ENCODE measurements around the gene SLC30A7.

SLC30A7 gene

DNA sequence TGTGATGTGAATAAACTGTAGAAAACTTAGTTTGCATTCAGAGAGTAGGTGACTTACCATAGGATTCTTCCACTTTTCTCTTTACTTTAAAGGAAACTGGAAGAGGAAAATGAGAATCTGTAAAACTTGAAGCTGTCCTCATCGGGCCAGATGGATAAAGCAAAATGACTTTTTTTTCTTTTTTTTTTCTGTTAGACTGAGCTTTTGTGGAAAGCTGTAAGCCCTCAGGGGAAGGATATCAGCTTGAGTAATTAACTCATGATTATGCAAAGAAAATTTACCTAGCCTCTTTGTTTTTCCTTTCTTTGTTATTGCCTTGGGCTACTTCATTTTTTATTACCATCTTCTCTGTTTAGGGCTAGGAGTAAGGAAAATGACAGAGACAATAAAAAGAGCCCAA lies 76.3 kb downstream of the SLC30A7 start:
- no peak for DNase-seq (ENCODE audit: low read depth)

- no peak for DNase-seq (ENCODE audit: low read depth)
Observed at GRCh38 chr1:100976936-100977335, 81.0 kb downstream of the SLC30A7 start.

DNA sequence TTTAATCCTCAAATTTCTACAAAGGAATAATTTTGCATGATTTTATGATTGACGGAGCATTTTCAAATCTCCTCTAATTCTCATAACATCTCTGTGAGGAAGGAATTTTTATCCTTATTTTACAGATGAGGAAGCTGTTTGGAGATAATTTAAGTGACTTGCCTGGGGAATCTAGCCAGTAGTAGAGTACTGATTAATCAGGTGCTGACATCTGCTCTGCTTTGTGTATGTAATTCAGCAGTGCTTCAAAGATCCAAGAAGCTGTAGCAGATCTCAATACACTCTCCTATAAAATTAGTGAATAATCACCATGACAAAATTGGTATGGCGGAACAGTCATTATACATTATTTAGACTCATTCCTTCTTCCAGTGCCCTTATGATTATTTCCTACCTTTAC lies 83.7 kb downstream of the SLC30A7 start:
- no peak for DNase-seq (ENCODE audit: low read depth)

GRCh38 chr1:100982793-100983192 lies 86.9 kb downstream of the SLC30A7 start:
- no peak for DNase-seq (ENCODE audit: low read depth)

DNA sequence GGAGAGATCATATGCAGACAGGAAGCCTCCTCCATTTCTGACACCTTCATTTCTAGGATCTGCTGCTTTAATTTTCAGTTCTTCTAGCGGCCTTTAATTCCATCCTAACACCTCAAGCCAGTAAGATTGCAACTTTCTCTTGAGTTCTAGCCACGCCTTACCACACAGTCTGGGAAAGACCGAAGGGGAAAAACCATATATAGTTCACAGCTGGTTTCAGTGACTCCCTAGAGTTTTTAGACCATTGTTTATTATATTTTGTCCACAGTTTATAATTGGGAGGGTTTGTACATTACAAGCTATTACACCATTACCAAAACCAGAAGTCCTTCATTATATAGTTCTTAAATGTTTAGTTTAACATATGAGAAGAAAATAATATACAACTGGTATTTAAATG lies 92.2 kb downstream of the SLC30A7 start:
- no peak for DNase-seq (ENCODE audit: low read depth)

GRCh38 chr1:100989306-100990077 lies 93.6 kb downstream of the SLC30A7 start:
- peak; percentile 88 for DNase-seq (ENCODE audit: low read depth)

GRCh38 chr1:100995198-100995988 lies 99.5 kb downstream of the SLC30A7 start:
- DNase-seq (ENCODE audit: low read depth), result no peak

DNA sequence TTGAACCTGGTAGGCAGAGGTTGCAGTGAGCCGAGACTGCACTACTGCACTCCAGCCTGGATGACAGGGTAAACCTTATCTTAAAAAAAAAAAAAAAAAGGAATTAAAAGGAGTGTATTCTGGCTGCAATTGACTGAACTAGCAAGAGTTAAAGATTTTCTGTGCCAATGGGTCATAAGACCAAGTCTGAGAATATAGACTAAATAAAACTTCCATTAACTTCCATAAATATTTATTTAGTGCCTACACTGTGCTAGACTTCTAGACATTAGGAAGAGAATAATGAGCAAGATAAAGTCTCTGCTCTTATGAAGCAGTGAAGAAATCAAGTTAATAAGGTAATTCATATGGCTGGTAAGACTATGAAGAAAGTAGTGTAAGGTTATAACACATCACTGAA lies 102.5 kb downstream of the SLC30A7 start:
- DNase-seq (ENCODE audit: low read depth), result no peak

- no peak for DNase-seq (ENCODE audit: low read depth)
Observed at GRCh38 chr1:101000131-101000873, 104.4 kb downstream of the SLC30A7 start.

DNA sequence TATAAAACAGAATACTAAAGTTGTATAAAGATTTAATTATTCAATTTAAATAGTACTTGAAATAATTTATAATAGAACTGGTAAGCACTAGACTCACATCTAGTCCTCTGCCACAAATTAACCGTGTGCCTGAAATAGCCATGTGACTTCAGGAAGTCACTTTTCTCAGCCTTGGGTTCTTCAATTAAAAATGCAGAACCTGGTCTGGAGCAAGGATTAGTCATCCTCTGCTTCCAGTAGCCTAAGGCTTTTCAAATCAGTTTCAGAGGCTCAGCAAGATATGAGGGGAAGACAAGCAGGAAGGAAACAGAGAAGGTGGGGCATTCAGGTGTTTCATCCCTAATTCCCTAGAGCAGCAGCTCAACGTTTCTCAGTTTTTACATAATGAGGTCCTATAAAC lies 106.7 kb downstream of the SLC30A7 start:
- DNase-seq (ENCODE audit: low read depth), result peak; percentile 68

GRCh38 chr1:101003012-101003650 lies 107.2 kb downstream of the SLC30A7 start:
- no peak for DNase-seq (ENCODE audit: low read depth)

GRCh38 chr1:101004061-101004460 lies 108.2 kb downstream of the SLC30A7 start:
- DNase-seq (ENCODE audit: low read depth), result no peak

DNA sequence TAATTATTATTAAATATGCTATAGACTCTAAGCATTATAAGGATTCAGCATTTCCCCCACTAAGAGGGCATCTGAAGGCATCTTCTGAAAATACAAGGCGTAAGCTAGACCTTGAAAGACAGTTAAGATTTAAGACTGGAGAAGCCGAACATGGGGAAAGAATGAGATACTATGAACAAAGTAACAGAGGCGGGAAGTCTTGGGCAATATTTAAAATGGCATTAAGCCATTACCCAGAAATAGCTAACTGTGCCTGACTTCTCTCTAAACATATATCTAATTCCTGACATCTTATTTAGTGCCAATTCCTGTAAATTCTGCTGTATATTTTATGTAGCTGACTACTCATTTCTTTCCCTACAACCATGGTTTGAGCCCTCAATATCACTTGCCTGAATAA lies 108.8 kb downstream of the SLC30A7 start:
- peak; percentile 36 for DNase-seq (ENCODE audit: low read depth)

DNA sequence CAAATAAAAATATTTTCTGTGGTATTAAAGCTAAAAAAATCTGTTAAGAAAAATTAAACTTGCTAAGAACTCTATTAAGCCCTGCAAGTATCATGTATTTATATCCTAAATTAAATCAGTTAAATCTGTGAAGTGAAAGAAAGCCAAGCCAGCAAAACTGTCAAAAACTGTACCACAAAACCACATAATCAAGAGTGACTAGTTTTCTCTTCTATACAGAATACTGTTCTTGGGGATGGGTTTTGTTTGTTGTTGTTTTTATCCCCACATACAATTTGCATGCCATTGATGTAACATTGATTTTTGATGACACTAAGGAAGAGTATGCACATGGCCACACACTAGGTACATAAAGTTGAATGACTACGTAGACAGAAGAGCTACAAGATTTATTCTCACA lies 109.3 kb downstream of the SLC30A7 start:
- DNase-seq (ENCODE audit: low read depth), result no peak

- DNase-seq (ENCODE audit: low read depth), result no peak
Observed at GRCh38 chr1:101005871-101006270, 110.0 kb downstream of the SLC30A7 start.

GRCh38 chr1:101006553-101006952 lies 110.7 kb downstream of the SLC30A7 start:
- no peak for DNase-seq (ENCODE audit: low read depth)

DNA sequence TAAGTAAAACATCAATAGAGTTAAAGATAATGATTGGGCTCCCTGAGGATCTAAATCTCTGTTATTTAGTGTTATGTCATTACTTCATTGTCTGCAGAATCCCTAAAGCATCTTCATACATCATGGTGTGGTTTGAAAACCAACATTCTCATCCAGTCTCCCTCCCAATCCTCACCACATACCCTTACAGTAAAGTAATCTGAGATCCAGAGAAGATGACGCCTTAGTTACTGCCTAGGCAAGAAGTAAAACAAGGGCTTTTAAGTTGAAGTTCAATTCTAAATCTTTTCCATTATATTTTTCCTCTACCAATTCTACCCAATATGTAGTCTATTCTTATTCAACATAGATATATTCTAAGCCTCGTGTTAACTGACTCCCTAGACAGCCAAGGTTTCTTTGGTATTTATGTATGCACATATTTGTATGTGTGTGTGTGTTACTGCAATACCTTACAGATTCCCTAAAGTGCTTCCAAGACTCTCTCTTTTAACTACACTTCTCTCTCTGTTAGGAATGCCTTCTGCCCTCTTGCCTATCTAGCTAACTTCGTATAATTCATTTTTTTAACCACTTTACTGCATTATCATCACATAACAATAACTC lies 112.4 kb downstream of the SLC30A7 start:
- no peak for DNase-seq (ENCODE audit: low read depth)

DNA sequence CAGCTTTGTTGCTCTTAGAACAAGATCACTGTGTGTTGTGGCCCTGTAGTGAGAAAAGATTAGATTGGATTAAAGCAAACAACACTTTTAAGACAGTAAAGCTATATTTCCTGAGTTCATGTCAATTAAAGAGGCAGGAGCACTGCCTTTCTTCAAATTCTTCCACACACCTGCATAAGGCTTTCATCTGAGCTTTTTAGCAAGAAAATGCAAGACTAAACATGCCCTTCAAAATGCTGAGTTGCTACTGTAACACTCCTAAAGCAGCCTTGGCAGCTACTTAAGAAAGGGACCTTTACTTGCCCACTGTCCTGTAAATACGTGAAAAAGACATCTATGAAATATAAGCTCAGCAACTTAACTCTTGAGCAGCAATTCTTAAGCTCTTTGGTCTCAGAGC lies 117.9 kb downstream of the SLC30A7 start:
- DNase-seq (ENCODE audit: low read depth), result no peak

- no peak for DNase-seq (ENCODE audit: low read depth)
Observed at GRCh38 chr1:101017448-101017847, 121.6 kb downstream of the SLC30A7 start.

- DNase-seq (ENCODE audit: low read depth), result peak; percentile 30
Observed at GRCh38 chr1:101022294-101022693, 126.4 kb downstream of the SLC30A7 start.

DNA sequence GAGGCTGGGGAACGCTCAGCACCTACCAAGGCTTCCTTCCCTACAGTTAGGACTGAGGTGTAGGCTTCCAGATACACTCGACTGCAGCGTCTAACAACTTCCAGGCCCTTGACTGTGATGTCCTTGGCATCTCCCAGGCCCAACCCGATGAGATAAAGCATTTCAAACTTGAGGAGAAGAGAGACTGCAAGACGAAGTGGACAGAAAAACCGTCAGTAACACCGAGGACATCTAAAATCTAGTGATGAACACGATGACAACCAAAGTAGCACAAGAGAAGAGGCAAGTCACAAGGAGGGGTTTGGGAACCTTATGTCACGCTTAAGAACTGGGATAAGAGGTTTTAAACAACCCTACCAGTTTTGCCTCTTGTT lies 129.4 kb downstream of the SLC30A7 start:
- DNase-seq (ENCODE audit: low read depth), result peak; percentile 46
